Stimulated activated CD4-positive, alpha-beta T cell treated with anti-CD3 and anti-CD28 coated beads, TNF-alpha, amount 100 ng/mL, for 48 hours (primary cell): ENCODE results near the gene CHPF2.

Experiments
- DNase-seq, 3 donors: peaks; one replicate each; pipeline ENCODE4 v3.0.0-alpha.2; 2020; ENCODE audit warnings: low read depth in 3 of 3

CHPF2 gene

GRCh38 chr7:151286148-151286547, 53.9 kb downstream of the CHPF2 start:
- peak in 1 of 3 donors; percentile 13 for DNase-seq
